ENCODE data around the gene KLC3. TPM values are rescaled to one million over a fixed set of nuclear protein-coding genes. Genes with fewer than 3 reads are reported as not detected.
"Not testable (repeated sequence)": the region's sequence is repeated elsewhere in the genome, so short reads cannot be mapped to it uniquely, and the experiment has no call there.

Gene KLC3
- total RNA-seq, 4 donors from 2014 or later: 17.3 to 32.2 (median 27.0) TPM

- Histone ChIP-seq H3K4me3 (no peak overlapping the region), H3K36me3 (no peaks in the 10 kb centered on the region), H3K27me3 (peaks cover 0 to 10% (median 0%) of the 10 kb centered on the region in 4 donors), H3K4me1 (peaks cover 0 to 5% (median 4%) of the 10 kb centered on the region in 3 donors), H3K27ac (no peak overlapping the region), H3K9me3 (no peaks in the 10 kb centered on the region)
- 79 to 84% methylated on average over 8 to 10 of the region's 10 CpGs for WGBS, 2 donors
- DNase-seq: no peak
- intact Hi-C loops (cut with DNase I): no loop called here
- TF ChIP-seq POLR2A (IDR thresholded peaks at IDR 0.05) (no peak), CTCF (IDR thresholded peaks at IDR 0.05) (no peak)
Measured at GRCh38 chr19:45333609-45334303, 6.8 kb upstream of the KLC3 start.

GRCh38 chr19:45334881-45335280 is 5.7 kb upstream of the KLC3 start:
- H3K27ac ChIP-seq; H3K36me3 ChIP-seq; DNase-seq; intact Hi-C loops (cut with DNase I); H3K4me1 ChIP-seq; H3K4me3 ChIP-seq; H3K9me3 ChIP-seq: not testable (repeated sequence)
- peaks cover 0 to 20% (median 0%) of the 10 kb centered on the region in 4 donors for H3K27me3 ChIP-seq
- 81 to 88% methylated on average over 2 to 4 of the region's 4 CpGs for WGBS, 2 donors

- 53 to 63% methylated on average over 10 to 11 of the region's 11 CpGs for WGBS, 2 donors
- TF ChIP-seq POLR2A (IDR thresholded peaks at IDR 0.05) (no peak), CTCF (IDR thresholded peaks at IDR 0.05) (no peak)
- intact Hi-C loops (cut with DNase I): no loop called here
- no peaks in the 10 kb centered on the region for H3K9me3 ChIP-seq
- peaks cover 0 to 25% (median 10%) of the 10 kb centered on the region in 3 donors for H3K4me1 ChIP-seq
- H3K27me3 ChIP-seq: peaks cover 0 to 39% (median 0%) of the 10 kb centered on the region in 4 donors
- H3K36me3 ChIP-seq: no peaks in the 10 kb centered on the region
- no peak for DNase-seq
- no peak overlapping the region for H3K27ac ChIP-seq
- H3K4me3 ChIP-seq: no peak overlapping the region
Measured at GRCh38 chr19:45336696-45337251, 3.8 kb upstream of the KLC3 start.

GRCh38 chr19:45339629-45340028 is 921 bp upstream of the KLC3 start:
- H3K36me3 ChIP-seq: no peaks in the 10 kb centered on the region
- DNase-seq: no peak
- no peak overlapping the region for H3K27ac ChIP-seq
- peaks cover 2 to 36% (median 10%) of the 10 kb centered on the region in 3 donors for H3K4me1 ChIP-seq
- WGBS, 2 donors: 72 to 76% methylated on average over 6 of the region's 6 CpGs
- H3K4me3 ChIP-seq: no peak overlapping the region
- peaks cover 0 to 49% (median 0%) of the 10 kb centered on the region in 4 donors for H3K27me3 ChIP-seq
- intact Hi-C loops (cut with DNase I): no loop called here
- no peak for TF ChIP-seq CTCF (IDR thresholded peaks at IDR 0.05)
- no peak for TF ChIP-seq POLR2A (IDR thresholded peaks at IDR 0.05)
- no peaks in the 10 kb centered on the region for H3K9me3 ChIP-seq

GRCh38 chr19:45340899-45341453 is 426 bp downstream of the KLC3 start:
- Histone ChIP-seq H3K4me1 (peaks cover 6 to 47% (median 10%) of the 10 kb centered on the region in 3 donors), H3K27me3 (peaks cover 0 to 62% (median 0%) of the 10 kb centered on the region in 4 donors), H3K27ac (peak overlapping the region in 3 of 4 donors; percentile 74 to 84 (median 75)), H3K4me3 (peak overlapping the region; percentile 45 to 64 (median 57)), H3K9me3 (no peaks in the 10 kb centered on the region), H3K36me3 (no peaks in the 10 kb centered on the region)
- WGBS, 2 donors: 12 to 42% methylated on average over 5 to 13 of the region's 25 CpGs
- intact Hi-C loops (cut with DNase I): no loop called here
- TF ChIP-seq POLR2A (IDR thresholded peaks at IDR 0.05): no peak
- no peak for DNase-seq

- H3K9me3 ChIP-seq: no peaks in the 10 kb centered on the region
- H3K27ac ChIP-seq: no peak overlapping the region
- peaks cover 0 to 6% (median 0%) of the 10 kb centered on the region in 3 donors for H3K36me3 ChIP-seq
- intact Hi-C loops (cut with DNase I): no loop called here
- peaks cover 6 to 47% (median 10%) of the 10 kb centered on the region in 3 donors for H3K4me1 ChIP-seq
- H3K4me3 ChIP-seq: no peak overlapping the region
- 71 to 85% methylated on average over 13 of the region's 13 CpGs for WGBS, 2 donors
- H3K27me3 ChIP-seq: peaks cover 0 to 78% (median 0%) of the 10 kb centered on the region in 4 donors
- TF ChIP-seq CTCF (IDR thresholded peaks at IDR 0.05) (no peak), POLR2A (IDR thresholded peaks at IDR 0.05) (no peak)
- DNase-seq: no peak
Measured at GRCh38 chr19:45342911-45343310, 2.4 kb downstream of the KLC3 start.

Measured in esophagus squamous epithelium (tissue), 5 donors.